ENCODE results near the gene USP10.

GRCh38 chr16:84712801-84713775 lies 13.3 kb downstream of the USP10 start:
- no peak for TF ChIP-seq CTCF (IDR thresholded peaks at IDR 0.05; ENCODE audit: low read depth, low read length, missing input control)
- no peak for TF ChIP-seq RXRA (IDR thresholded peaks at IDR 0.05)
- no peak for TF ChIP-seq YY1 (IDR thresholded peaks at IDR 0.05)
- TF ChIP-seq TAF1 (conservative IDR thresholded peaks at IDR 0.05), result no peak
- no peak for TF ChIP-seq RAD21 (IDR thresholded peaks at IDR 0.05)
- no peak for TF ChIP-seq ZBTB33 (IDR thresholded peaks at IDR 0.05)
- no peak for TF ChIP-seq REST (IDR thresholded peaks at IDR 0.05)
- no peak for TF ChIP-seq ATF3 (IDR thresholded peaks at IDR 0.05)
- TF ChIP-seq EGR1 (IDR thresholded peaks at IDR 0.05; ENCODE audit: low read depth in 2 of 2), result no peak
- no peak for TF ChIP-seq JUND (IDR thresholded peaks at IDR 0.05)

Data from liver (tissue), 3 donors.